HCT116 (cell line): ENCODE results near the gene METTL13. TPM values are rescaled to one million over a fixed set of nuclear protein-coding genes. Genes with fewer than 3 reads are reported as not detected.

Source experiments
- ATAC-seq: fragments of 200-7000 bp; cut with Tn5 transposase; 2 replicates; pipeline ENCODE4 v1.9.1; 2020; ENCODE audit warnings: mild to moderate bottlenecking, moderate library complexity
- BruUV-seq: library from RNA; stranded (reverse); fragments of 400-500 nt; replicated peaks from 2 replicates; lab custom pipeline; 2021; lab: Mats Ljungman, UMichigan
- CTCF ChIA-PET: fragments of 300-600 bp; sonication (Branson Sonifier 250); formaldehyde crosslinking; loops from one replicate; lab custom pipeline; 2021; ENCODE audit warnings: antibody characterized with exemption; lab: Charles Lee
- POLR2A ChIA-PET: fragments of 300-600, 350-600 bp; sonication (Branson Sonifier 250); formaldehyde crosslinking; loops from one replicate; lab custom pipeline; 2021; ENCODE audit warnings: antibody characterized with exemption; lab: Charles Lee
- RAD21 ChIA-PET, 2 experiments: fragments of 300-600 bp; sonication (Branson Sonifier 250); formaldehyde crosslinking; loops; one replicate each; lab custom pipeline; 2023; ENCODE audit warnings: low total read pairs in 2 of 2; ENCODE audit not compliant: uncharacterized antibody in 2 of 2, unreplicated experiment in 2 of 2, low non-redundant PET in 1 of 2; lab: Charles Lee
- DNase-seq: peaks from one replicate; pipeline ENCODE4 v3.0.0-alpha.2; 2010; ENCODE audit warnings: low read depth, low spot score
- H2AFZ ChIP-seq: fragments of 200-600 bp; shearing (Covaris generic), sonication (generic); 2 replicates; pipeline ENCODE4 v1.6.1; 2017; ENCODE audit warnings: low read depth, mixed run types, mixed read lengths, antibody characterized with exemption, low read length; ENCODE audit not compliant: poor library complexity, severe bottlenecking
- H3K27ac ChIP-seq: 2 replicates; pipeline ENCODE4 v1.5.1; 2012; ENCODE audit warnings: low read depth, low read length
- H3K27me3 ChIP-seq: fragments of 200-600 bp; sonication (generic); 2 replicates; pipeline ENCODE4 v1.6.1; 2016; ENCODE audit warnings: mixed run types, low read length, mixed read lengths; ENCODE audit not compliant: insufficient read depth
- H3K36me3 ChIP-seq, 2 experiments: fragments of 200-500 bp in 1 of 2; fragments of 200-600 bp in 1 of 2; sonication (Bioruptor generic) in 1 of 2; sonication (generic) in 1 of 2; 2 replicates each; pipeline versions ENCODE4 v1.5.1 to v1.6.1; 2014 to 2016; ENCODE audit warnings: low read length in 2 of 2, inconsistent platforms in 1 of 2, mixed read lengths in 1 of 2, mixed run types in 1 of 2; ENCODE audit not compliant: insufficient read depth in 2 of 2, control insufficient read depth in 1 of 2
- H3K4me1 ChIP-seq, 2 experiments: fragments of 200-600 bp in 1 of 2; sonication (generic) in 1 of 2; 2 replicates each; pipeline versions ENCODE4 v1.5.1 to v1.6.1; 2012 to 2017; ENCODE audit warnings: low read length in 2 of 2, inconsistent platforms in 1 of 2, mild to moderate bottlenecking in 1 of 2, mixed read lengths in 1 of 2, mixed run types in 1 of 2, moderate library complexity in 1 of 2; ENCODE audit not compliant: insufficient read depth in 2 of 2, control insufficient read depth in 1 of 2
- H3K4me2 ChIP-seq: fragments of 200-600 bp; sonication (generic); 2 replicates; pipeline ENCODE4 v1.6.1; 2017; ENCODE audit warnings: mixed run types, low read length, mixed read lengths
- H3K4me3 ChIP-seq, 2 experiments: fragments of 200-600 bp in 1 of 2; sonication (generic) in 1 of 2; replicated peaks in 1 of 2; 2 replicates each; pipeline ENCODE4 v1.5.1; 2011 to 2016; ENCODE audit warnings: low read length in 2 of 2, control low read depth in 1 of 2, low read depth in 1 of 2, mild to moderate bottlenecking in 1 of 2, mixed read lengths in 1 of 2, mixed run types in 1 of 2
- H3K79me2 ChIP-seq: fragments of 200-600 bp; sonication (generic); 2 replicates; pipeline ENCODE4 v1.6.1; 2017; ENCODE audit warnings: mild to moderate bottlenecking, mixed run types, low read length, moderate library complexity, mixed read lengths; ENCODE audit not compliant: insufficient read depth
- H3K9ac ChIP-seq: fragments of 200-600 bp; sonication (generic); 2 replicates; pipeline ENCODE4 v1.6.1; 2016; ENCODE audit warnings: low read length, mixed read lengths
- H3K9me2 ChIP-seq: fragments of 200-600 bp; sonication (generic), shearing (Covaris generic); 2 replicates; pipeline ENCODE4 v1.6.1; 2017; ENCODE audit warnings: mixed run types, mild to moderate bottlenecking, moderate library complexity; ENCODE audit not compliant: insufficient read depth
- H3K9me3 ChIP-seq, 2 experiments: fragments of 200-500 bp in 1 of 2; fragments of 200-600 bp in 1 of 2; sonication (Bioruptor generic) in 1 of 2; sonication (generic) in 1 of 2; 2 replicates each; pipeline ENCODE4 v1.6.1; 2014 to 2017; ENCODE audit warnings: low read length in 2 of 2, mixed read lengths in 2 of 2, inconsistent platforms in 1 of 2, low read depth in 1 of 2, mild to moderate bottlenecking in 1 of 2, mixed run types in 1 of 2, moderate library complexity in 1 of 2; ENCODE audit not compliant: control insufficient read depth in 1 of 2, insufficient read depth in 1 of 2
- H4K20me1 ChIP-seq: fragments of 200-600 bp; sonication (generic), shearing (Covaris generic); 2 replicates; pipeline ENCODE4 v1.6.1; 2017; ENCODE audit warnings: mixed run types, mild to moderate bottlenecking, moderate library complexity; ENCODE audit not compliant: insufficient read depth
- ELF1 ChIP-seq: IDR thresholded peaks from 2 replicates; pipeline ENCODE4 v1.6.1; 2012; ENCODE audit warnings: low read depth, borderline replicate concordance
- EZH2phosphoT487 ChIP-seq: fragments of 200-600 bp; IDR thresholded peaks from 2 replicates; pipeline ENCODE4 v1.6.1; 2018; ENCODE audit warnings: antibody characterized with exemption, borderline replicate concordance
- FOSL1 ChIP-seq: IDR thresholded peaks from 2 replicates; pipeline ENCODE4 v1.6.1; 2012; ENCODE audit warnings: low read depth
- POLR2A ChIP-seq: IDR thresholded peaks from 2 replicates; pipeline ENCODE4 v1.7.0; 2011; ENCODE audit warnings: borderline replicate concordance; ENCODE audit not compliant: insufficient read depth, insufficient read length; ENCODE audit errors: extremely low read depth
- SRF ChIP-seq: IDR thresholded peaks from 2 replicates; pipeline ENCODE4 v1.6.1; 2012; ENCODE audit warnings: low read depth
- TCF7L2 ChIP-seq: IDR thresholded peaks from 2 replicates; pipeline ENCODE4 v1.7.0; 2011; ENCODE audit warnings: borderline replicate concordance, inconsistent platforms; ENCODE audit not compliant: insufficient read depth, insufficient read length; ENCODE audit errors: extremely low read depth
- YY1 ChIP-seq: IDR thresholded peaks from 2 replicates; pipeline ENCODE4 v1.6.1; 2011; ENCODE audit warnings: low read length, low read depth, moderate library complexity, mild to moderate bottlenecking; ENCODE audit not compliant: insufficient replicate concordance; ENCODE audit errors: extremely low read depth
- ZFX ChIP-seq: fragments of 450-650 bp; IDR thresholded peaks from 2 replicates; pipeline ENCODE4 v1.6.1; 2017
- intact Hi-C: fragments of 100-400 bp; cut with micrococcal nuclease; formaldehyde crosslinking; loops from 2 replicates; pipeline ENCODE4 v1.10.0; 2022
- total RNA-seq: library from RNA; stranded (reverse); gene quantifications from one replicate; pipeline ENCODE4 v1.2.1, GENCODE V29; 2021; ENCODE audit not compliant: unreplicated experiment
- TF ChIP-seq, protein P1 (sequence below), 3 experiments: fragments of 200-600 bp in 1 of 3; sonication (generic) in 1 of 3; IDR thresholded peaks in 2 of 3; conservative IDR thresholded peaks in 1 of 3; 2 replicates each; pipeline ENCODE4 v1.5.1; 2012 to 2017; ENCODE audit warnings: low read depth in 2 of 3, low read length in 2 of 3, antibody characterized with exemption in 1 of 3, borderline replicate concordance in 1 of 3, control low read depth in 1 of 3, mild to moderate bottlenecking in 1 of 3, mixed read lengths in 1 of 3, mixed run types in 1 of 3, moderate library complexity in 1 of 3; ENCODE audit not compliant: insufficient read depth in 1 of 3
- TF ChIP-seq, protein P2 (sequence below): IDR thresholded peaks from 2 replicates; pipeline ENCODE4 v1.6.1; 2012

Gene METTL13
- total RNA-seq, 1 experiment from 2014 or later = 33.9 TPM

DNA sequence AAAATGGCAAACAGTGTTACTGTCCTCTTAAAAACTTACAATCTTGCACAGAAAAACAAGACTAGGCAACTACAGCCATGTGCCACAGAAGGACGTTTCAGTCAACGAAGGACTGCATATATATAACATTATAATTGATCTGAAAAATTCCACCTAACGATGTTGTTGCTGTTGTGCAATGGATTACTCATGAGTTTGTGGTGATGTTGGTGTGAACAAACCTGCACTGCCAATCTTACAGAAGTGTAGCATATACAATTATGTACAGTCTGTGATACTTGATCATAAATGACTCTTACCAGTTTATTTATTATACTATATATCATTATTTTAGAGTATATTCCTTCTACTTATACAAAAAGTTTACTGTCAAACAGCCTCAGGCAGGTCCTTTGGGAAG, 32.8 kb upstream of the METTL13 start:
- H2AFZ ChIP-seq = no peak overlapping the region
- intact Hi-C loops = no loop called here
- H3K36me3 ChIP-seq = no peaks in the 10 kb centered on the region
- no TSS peak for BruUV-seq
- no peaks in the 10 kb centered on the region for H3K27me3 ChIP-seq
- H3K4me1 ChIP-seq = no peaks in the 10 kb centered on the region; a peak in 1 of 4 replicates
- no peak overlapping the region for H3K27ac ChIP-seq
- no peak for ATAC-seq
- no peak overlapping the region for H3K4me3 ChIP-seq
- ChIA-PET POLR2A (no interaction called here), RAD21 (no interaction called here), CTCF (no interaction called here)
- H3K79me2 ChIP-seq = no peaks in the 10 kb centered on the region
- no peak overlapping the region for H3K4me2 ChIP-seq
- no peaks in the 10 kb centered on the region for H3K9me3 ChIP-seq
- no peak overlapping the region for H3K9ac ChIP-seq
- no peak for DNase-seq
- no peaks in the 10 kb centered on the region for H4K20me1 ChIP-seq
- no peak for TF ChIP-seq SRF
- no peak for TF ChIP-seq EZH2phosphoT487
- TF ChIP-seq FOSL1 = no peak
- TF ChIP-seq ZFX = no peak
- H3K9me2 ChIP-seq = no peaks in the 10 kb centered on the region

GRCh38 chr1:171751221-171751620, 30.2 kb upstream of the METTL13 start:
- RAD21 ChIA-PET = no interaction called here
- TF ChIP-seq, protein P1, sequence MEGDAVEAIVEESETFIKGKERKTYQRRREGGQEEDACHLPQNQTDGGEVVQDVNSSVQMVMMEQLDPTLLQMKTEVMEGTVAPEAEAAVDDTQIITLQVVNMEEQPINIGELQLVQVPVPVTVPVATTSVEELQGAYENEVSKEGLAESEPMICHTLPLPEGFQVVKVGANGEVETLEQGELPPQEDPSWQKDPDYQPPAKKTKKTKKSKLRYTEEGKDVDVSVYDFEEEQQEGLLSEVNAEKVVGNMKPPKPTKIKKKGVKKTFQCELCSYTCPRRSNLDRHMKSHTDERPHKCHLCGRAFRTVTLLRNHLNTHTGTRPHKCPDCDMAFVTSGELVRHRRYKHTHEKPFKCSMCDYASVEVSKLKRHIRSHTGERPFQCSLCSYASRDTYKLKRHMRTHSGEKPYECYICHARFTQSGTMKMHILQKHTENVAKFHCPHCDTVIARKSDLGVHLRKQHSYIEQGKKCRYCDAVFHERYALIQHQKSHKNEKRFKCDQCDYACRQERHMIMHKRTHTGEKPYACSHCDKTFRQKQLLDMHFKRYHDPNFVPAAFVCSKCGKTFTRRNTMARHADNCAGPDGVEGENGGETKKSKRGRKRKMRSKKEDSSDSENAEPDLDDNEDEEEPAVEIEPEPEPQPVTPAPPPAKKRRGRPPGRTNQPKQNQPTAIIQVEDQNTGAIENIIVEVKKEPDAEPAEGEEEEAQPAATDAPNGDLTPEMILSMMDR (IDR thresholded peaks at IDR 0.05 in 2 of 3, conservative IDR thresholded peaks at IDR 0.05 in 1 of 3; ENCODE audit: borderline replicate concordance in 1 of 3, insufficient read depth in 1 of 3, low read depth in 2 of 3, low read length in 2 of 3) = no peak
- TF ChIP-seq POLR2A (no peak), ELF1 (no peak), TCF7L2 (no peak), YY1 (no peak)
- TF ChIP-seq, protein P2, sequence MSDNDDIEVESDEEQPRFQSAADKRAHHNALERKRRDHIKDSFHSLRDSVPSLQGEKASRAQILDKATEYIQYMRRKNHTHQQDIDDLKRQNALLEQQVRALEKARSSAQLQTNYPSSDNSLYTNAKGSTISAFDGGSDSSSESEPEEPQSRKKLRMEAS = no peak
- TF ChIP-seq, all 23 proteins: peak for 0
- H3K9me2 ChIP-seq = no peaks in the 10 kb centered on the region
- no TSS peak for BruUV-seq
- no peaks in the 10 kb centered on the region for H3K27me3 ChIP-seq
- CTCF ChIA-PET = no interaction called here
- no peaks in the 10 kb centered on the region for H3K4me1 ChIP-seq
- ATAC-seq (no peak), DNase-seq (no peak)
- H3K9ac ChIP-seq = no peak overlapping the region
- H3K9me3 ChIP-seq = no peaks in the 10 kb centered on the region
- no peak overlapping the region for H3K4me3 ChIP-seq
- no peaks in the 10 kb centered on the region for H3K36me3 ChIP-seq
- H3K4me2 ChIP-seq = no peak overlapping the region
- intact Hi-C loops = no loop called here
- no peak overlapping the region for H2AFZ ChIP-seq
- POLR2A ChIA-PET = no interaction called here
- no peaks in the 10 kb centered on the region for H3K79me2 ChIP-seq
- no peaks in the 10 kb centered on the region for H4K20me1 ChIP-seq
- no peak overlapping the region for H3K27ac ChIP-seq
